NCI-H82 (cell line): ENCODE data around the gene CAMK1D.

Source experiments
- DNase-seq: peaks from one replicate; lab custom pipeline; 2025; lab: John Stamatoyannopoulos, UW

The CAMK1D gene

GRCh38 chr10:12629767-12630165, 280.4 kb downstream of the CAMK1D start:
- no peak for DNase-seq

- no peak for DNase-seq
These were observed 281.9 kb downstream of the CAMK1D start for GRCh38 chr10:12631216-12631615.

GRCh38 chr10:12631787-12632562, 282.6 kb downstream of the CAMK1D start:
- no peak for DNase-seq

DNA sequence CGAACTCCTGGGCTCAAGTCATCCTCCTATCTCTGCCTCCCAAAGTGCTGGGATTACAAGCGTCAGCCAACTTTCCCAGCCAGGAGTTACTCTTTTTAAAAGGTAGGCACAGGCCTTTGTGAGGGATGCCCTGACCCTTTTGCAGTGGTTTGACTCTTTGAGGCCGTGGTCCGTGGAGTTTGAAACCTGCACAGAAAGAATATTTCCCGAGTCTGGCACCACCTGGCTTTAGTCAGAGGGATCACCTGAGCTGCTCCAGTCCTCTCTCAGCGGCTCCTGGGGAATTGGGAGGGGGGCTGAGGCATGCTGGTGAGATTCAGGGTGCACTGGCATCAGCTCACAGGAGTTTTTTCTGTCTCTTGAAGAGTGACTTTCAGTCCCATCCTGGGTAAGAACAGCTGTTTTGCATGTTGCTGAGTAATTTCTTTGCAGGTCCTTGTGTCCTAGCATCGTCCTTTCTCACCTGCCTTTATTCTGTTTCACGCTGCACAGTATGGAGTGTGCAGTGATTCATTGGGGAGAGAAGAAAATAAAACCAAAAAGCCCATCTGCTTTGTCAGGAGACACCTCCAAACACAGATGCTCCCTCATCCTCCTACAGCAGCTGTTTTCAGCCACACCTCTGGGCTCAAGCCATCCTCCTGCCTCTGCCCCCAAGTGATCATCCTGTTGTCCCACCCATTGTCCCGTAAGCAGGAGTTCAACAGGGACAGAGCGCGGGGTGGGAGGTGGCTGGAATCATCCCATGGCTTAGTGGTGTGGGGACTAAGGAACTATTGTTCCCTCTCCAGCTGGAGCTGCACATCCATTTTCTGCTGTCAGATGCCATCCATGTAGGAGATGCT, 284.7 kb downstream of the CAMK1D start:
- no peak for DNase-seq

GRCh38 chr10:12634621-12634931, 285.2 kb downstream of the CAMK1D start:
- no peak for DNase-seq

DNA sequence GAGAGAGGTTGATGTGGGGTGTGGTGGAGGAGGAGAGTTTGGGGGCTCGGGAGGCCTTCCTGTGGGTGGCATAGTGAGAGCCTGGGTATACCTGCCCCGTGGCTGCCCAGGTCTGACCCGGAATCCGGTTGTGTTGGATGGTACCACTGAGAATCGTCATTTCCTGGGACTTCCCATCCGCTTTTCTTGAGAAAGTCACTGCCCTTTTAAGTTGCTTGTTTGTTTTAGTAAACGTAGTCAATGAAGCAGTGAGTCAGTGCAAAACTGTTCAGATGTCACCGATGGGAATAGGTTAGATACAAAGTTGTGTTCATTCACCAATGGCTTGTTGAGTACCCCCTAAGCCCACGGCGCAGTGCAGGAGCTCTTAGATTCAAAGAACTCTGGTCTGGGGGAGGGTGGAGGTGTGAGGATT, 285.8 kb downstream of the CAMK1D start:
- no peak for DNase-seq

DNA sequence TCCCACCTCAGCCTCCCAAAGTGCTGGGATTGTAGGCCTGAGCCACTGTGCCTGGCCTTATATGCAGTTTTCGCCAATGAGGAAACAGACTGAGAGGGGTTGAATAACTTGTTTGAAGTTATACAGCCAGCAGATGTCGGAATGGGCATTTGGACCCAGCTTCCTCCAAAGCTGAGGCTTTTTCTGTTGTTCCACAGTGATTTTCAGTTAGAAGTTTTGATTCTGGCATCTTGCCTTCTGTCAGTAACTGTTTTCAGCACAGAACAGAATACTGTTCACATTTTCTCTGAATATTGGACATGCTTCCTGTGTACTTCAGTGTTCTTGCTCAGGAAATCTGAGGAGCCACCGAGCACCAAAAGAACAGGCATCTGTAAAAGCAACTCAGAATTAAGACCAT, 287.2 kb downstream of the CAMK1D start:
- DNase-seq, result no peak

GRCh38 chr10:12637649-12638048, 288.3 kb downstream of the CAMK1D start:
- no peak for DNase-seq

- peak; percentile 86 for DNase-seq
These were observed 288.8 kb downstream of the CAMK1D start for GRCh38 chr10:12638103-12638502.

GRCh38 chr10:12638781-12639180, 289.4 kb downstream of the CAMK1D start:
- DNase-seq, result no peak

DNA sequence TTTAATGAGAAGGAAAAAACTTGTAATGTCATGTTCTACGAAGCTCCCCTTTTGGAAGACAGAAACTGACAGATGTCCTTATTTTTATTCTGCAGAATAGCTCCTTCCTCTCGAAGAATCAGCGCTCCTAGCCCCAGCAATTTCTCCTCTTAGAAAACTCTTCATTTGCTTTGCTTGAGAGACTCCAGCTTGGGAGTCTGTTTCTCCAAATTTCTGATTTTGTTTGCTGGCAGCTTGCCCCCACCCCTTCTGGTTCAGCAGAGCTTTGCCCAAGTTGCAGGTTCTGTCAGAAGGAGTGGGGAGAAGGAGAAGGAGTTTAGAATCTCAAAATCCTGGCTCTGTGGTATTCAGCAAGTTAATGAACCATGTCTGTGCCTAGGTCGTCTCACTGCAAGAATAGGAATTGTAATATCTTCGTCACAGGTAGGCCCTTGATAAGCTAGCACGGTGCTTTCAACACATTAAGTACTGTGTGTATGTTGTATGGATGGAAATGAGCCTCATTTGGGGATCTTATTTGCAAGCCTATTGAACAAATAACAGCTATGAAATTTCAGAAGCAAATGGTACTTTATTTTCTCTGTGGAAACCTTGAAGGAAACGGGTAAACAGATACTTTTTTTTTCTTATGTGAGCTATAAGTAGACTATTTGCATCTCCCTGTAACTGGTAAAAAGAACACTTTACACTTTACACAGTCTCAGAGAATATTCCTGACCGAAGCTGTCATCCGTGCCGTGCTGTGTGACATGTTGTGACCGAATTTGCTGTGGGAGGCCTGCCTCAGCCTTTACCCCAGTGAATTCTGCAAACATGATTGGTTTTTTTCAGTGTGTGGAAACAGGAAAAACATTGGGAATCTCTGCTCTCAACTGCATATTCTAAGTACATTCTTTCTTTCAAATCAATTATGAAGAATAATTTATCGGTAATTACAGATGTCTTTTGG, 290.9 kb downstream of the CAMK1D start:
- no peak for DNase-seq

DNA sequence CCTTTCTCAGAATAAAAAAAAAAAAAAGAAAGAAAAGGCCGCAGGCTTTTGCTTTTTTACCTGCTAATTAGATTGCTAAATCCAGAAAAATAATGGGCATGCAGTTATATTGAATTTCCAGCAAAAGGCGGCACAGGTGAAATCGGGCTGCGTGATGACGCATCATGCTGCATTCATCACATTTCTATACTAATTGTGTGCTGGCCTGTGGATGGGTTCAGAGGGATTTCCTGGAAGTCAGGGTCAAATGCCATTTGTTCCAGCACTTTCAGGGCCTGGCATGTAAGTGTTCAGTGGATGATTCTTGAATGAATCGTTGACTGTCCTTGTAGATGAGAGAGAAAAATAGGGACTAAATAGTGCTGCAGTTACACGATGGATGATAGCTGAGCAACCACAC, 292.7 kb downstream of the CAMK1D start:
- no peak for DNase-seq

GRCh38 chr10:12643279-12643678, 293.9 kb downstream of the CAMK1D start:
- no peak for DNase-seq

GRCh38 chr10:12644380-12645144, 295.2 kb downstream of the CAMK1D start:
- DNase-seq, result no peak

- no peak for DNase-seq
These were observed 296.1 kb downstream of the CAMK1D start for GRCh38 chr10:12645449-12645848.

- no peak for DNase-seq
These were observed 299.8 kb downstream of the CAMK1D start for GRCh38 chr10:12649012-12649584.

DNA sequence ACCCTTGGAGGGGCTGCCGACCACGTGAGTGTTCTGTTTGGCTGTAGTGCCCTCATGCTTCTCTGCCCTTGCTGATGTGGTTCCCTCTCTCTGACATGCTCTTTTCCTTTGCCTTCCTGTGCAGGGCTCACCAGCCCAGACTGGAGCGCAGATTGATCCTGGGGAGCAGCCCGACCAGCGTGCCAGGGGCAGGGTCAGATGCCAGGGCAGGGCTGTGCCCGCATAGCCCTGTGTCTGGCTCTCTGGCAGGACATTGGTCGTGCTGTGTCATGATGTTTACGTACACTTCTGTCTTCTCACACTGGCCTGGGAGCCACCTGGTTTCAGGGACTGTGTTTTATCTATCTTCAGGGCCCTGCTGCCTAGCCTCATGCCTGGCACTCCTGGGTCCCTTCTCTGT, 300.8 kb downstream of the CAMK1D start:
- DNase-seq, result no peak

DNA sequence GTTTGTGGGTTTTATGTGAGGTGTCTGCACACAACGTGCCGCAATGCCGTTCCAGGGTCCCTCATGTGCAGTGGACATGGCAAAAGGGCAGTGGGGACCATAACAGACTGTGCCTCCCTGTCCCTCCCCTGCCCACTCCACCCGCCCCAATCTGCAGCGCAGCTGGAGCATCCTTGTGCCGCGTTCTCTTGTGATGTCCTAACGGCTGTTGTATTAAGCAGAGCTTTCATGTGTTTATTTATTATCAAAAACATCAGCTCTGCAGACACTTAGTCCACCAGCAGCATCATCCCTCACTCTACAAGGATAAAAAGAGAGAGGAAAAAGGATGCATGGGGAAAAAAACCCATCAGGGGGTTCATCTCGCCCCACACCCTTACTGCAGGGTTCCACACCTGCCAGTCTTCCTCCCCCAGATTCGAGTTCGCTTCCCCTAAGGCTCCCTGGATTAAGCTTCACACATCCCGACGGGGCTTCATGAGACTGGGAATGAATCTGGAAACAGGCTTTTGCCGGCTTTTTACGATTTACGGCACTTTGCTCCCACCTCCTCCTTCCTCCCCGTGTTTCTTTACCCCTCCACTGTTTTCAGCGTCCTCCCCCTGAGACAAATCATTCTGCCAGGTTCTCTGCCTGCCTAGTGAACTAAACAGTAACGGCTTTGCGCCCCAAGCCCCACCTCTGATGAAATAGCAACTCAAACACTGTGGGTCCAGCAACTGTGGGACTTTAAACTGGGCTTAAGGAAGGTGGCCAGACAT, 301.4 kb downstream of the CAMK1D start:
- DNase-seq, result no peak

GRCh38 chr10:12655940-12656339, 306.6 kb downstream of the CAMK1D start:
- no peak for DNase-seq

DNA sequence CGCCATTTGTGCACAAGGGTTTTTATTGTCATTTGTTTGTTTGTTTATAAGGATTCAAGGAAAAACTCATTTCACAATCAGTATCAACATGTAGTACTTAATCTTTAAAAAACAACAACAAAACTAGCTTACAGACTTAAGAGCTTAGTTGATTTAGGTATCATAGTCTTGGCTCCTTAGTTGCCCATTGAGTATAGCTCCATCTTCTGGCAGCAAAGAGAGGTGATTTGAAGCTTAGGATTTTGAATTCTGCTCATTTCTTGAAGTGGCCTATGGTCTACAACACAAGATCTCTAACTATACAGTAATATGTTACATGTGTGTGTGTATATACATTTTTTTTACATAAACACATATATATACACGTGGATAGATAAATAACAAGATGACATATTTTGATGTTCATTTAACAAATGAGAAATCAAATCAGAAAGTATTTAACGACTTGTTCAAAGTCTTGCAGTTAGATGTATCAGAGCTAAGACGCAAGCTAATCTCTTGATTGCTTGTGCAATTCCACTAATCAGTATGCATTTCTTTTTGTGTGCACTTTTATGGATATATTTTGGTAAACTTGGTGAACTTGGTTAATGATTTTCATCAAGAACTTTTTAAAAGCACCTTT, 307.3 kb downstream of the CAMK1D start:
- DNase-seq, result peak; percentile 62
